Esophagus (tissue), 2 donors: Measurements from ENCODE around the gene FLNC. TPM values are rescaled to one million over a fixed set of nuclear protein-coding genes. Genes with fewer than 3 reads are reported as not detected.

Experiments used
- H3K27ac ChIP-seq, 2 donors: one replicate each; pipeline ENCODE4 v1.5.1; 2013; ENCODE audit warnings: low read depth in 2 of 2, mild to moderate bottlenecking in 2 of 2, inconsistent platforms in 1 of 2, low read length in 1 of 2, moderate library complexity in 1 of 2
- H3K27me3 ChIP-seq, 2 donors: one replicate each; pipeline ENCODE4 v1.6.1; 2013; ENCODE audit warnings: low read length in 2 of 2, control low read depth in 1 of 2, mild to moderate bottlenecking in 1 of 2; ENCODE audit not compliant: insufficient read depth in 2 of 2, control insufficient read depth in 1 of 2
- H3K36me3 ChIP-seq, 2 donors: one replicate each; pipeline ENCODE4 v1.6.1; 2013; ENCODE audit warnings: low read length in 1 of 2; ENCODE audit not compliant: control insufficient read depth in 2 of 2, insufficient read depth in 2 of 2
- H3K4me1 ChIP-seq, 2 donors: one replicate each; pipeline ENCODE4 v1.6.1; 2013; ENCODE audit warnings: low read length in 1 of 2; ENCODE audit not compliant: control insufficient read depth in 2 of 2, insufficient read depth in 2 of 2
- H3K4me3 ChIP-seq, 2 donors: one replicate each; pipeline ENCODE4 v1.5.1; 2013; ENCODE audit warnings: low read length in 2 of 2, mild to moderate bottlenecking in 2 of 2, low read depth in 1 of 2, moderate library complexity in 1 of 2
- H3K9me3 ChIP-seq, 2 donors: one replicate each; pipeline ENCODE4 v1.6.1; 2013; ENCODE audit warnings: mild to moderate bottlenecking in 2 of 2, low read depth in 1 of 2, low read length in 1 of 2, moderate library complexity in 1 of 2; ENCODE audit not compliant: control insufficient read depth in 2 of 2, insufficient read depth in 1 of 2
- WGBS, 2 donors: extraction: QIAGEN DNeasy Blood & Tissue Kit; methylation state at CpG; one replicate each; pipeline ENCODE4 v1.1.7; 2013; 5-methylcytosine and 5-hydroxymethylcytosine counted together
- polyA plus RNA-seq, 2 donors: library from polyadenylated mRNA; stranded (reverse); fragments of 200-250 nt; gene quantifications; one replicate each; pipeline ENCODE4 v1.2.3, GENCODE V29; 2013
- donor health status: healthy with polysubstance abuse.
- donor health status: Bipolar disorder and iron deficiency.

FLNC gene
- polyA plus RNA-seq, 2 donors = 3.1 to 7.7 TPM

DNA sequence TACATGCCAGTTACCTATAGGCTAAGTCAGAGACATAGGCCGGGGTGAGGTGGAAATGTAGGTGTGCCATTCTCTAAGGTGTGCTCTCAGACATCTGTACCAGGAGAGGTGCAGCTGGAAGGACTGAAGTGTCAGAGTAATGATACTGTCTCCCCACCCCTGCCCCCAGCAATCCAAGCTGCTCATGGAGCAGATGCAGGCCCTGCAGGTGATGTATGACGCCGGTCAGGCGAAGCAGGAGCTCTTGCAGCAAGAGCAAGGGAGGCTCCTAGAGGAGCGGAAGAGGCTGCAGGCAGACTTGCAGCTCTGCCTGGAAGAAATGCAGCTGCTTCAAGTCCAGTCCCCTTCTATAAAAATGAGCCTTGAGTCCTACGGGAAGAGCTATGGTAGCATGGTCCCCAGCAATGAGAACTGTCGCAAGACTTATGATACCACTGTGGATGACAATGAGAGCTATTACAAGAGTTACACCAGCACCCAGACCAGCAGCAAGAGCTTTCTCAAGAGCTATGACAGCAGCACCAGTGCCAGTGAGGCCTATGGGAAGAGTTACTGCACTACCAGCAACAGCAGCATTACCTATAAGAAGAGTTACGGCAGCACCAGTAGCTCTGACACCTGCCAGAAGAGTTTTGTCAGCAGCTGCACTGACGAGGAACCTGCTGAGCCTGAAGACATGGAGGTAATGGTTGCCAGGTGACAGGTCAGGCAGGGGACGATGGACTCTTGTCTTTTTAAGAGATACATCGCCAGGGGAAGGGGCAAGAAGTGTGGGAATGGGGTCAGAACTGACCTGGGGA, 18.4 kb upstream of the FLNC start:
- Histone ChIP-seq H3K36me3 (no peaks in the 10 kb centered on the region), H3K9me3 (no peaks in the 10 kb centered on the region), H3K4me1 (peaks cover 0 to 2% of the 10 kb centered on the region in 2 donors), H3K27ac (no peak overlapping the region), H3K4me3 (no peak overlapping the region), H3K27me3 (no peaks in the 10 kb centered on the region)
- WGBS, 2 donors = 90 to 93% methylated on average over 11 of the region's 11 CpGs

DNA sequence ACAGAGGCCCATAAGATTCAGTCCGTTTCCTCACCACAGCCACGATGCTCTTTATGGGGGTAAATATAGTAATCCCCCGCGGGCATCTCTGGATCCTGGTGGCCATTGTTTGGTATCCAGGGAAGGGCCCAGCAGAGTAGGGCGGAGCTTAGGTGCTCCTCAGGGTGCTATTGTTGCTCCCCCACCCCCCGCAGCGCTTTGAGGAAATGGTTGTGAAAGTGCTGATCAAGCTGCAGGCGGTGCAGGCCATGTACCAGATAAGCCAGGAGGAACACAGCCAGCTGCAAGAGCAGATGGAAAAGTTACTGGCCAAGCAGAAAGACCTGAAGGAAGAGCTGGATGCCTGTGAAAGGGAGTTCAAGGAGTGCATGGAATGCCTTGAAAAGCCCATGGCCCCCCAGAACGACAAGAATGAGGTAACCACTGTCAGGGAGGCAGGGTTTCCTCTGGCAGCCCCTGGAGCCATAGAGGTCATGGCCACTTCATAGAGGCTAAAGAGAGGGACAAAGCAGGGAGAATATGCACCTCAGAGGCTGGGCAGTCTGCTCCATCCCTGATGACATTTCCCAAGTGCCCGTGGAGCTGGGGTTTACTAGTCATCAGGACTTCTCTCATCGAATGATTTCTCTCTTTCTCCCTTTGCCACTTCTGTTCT, 17.6 kb upstream of the FLNC start:
- Histone ChIP-seq H3K27ac (no peak overlapping the region), H3K9me3 (no peaks in the 10 kb centered on the region), H3K4me3 (no peak overlapping the region), H3K4me1 (peaks cover 0 to 2% of the 10 kb centered on the region in 2 donors), H3K27me3 (no peaks in the 10 kb centered on the region), H3K36me3 (no peaks in the 10 kb centered on the region)
- 47 to 67% methylated on average over 11 of the region's 11 CpGs for WGBS, 2 donors

DNA sequence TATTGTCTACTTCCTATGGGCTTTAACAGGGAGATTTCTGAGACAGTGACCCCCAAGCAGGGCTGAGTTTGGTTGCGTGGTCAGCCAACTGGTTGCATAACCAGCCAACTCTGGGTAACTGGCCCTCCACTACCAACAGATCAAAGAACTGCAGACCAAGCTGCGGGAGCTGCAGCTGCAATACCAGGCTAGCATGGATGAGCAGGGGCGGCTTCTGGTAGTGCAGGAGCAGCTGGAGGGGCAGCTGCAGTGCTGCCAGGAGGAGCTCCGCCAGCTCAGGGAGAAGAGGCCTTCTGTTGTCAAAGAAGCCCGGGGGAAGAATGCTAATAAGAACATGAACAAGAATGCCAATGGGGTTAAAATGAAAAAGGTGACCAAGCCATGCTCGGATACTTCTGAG, 15.7 kb upstream of the FLNC start:
- Histone ChIP-seq H3K36me3 (no peaks in the 10 kb centered on the region), H3K4me1 (peaks cover 0 to 2% of the 10 kb centered on the region in 2 donors), H3K9me3 (no peaks in the 10 kb centered on the region), H3K4me3 (no peak overlapping the region), H3K27me3 (no peaks in the 10 kb centered on the region), H3K27ac (no peak overlapping the region)
- 86% methylated on average over 6 of the region's 6 CpGs for WGBS, 2 donors

- H3K9me3 ChIP-seq = no peaks in the 10 kb centered on the region
- 81 to 84% methylated on average over 7 of the region's 7 CpGs for WGBS, 2 donors
- peaks cover 0 to 2% of the 10 kb centered on the region in 2 donors for H3K4me1 ChIP-seq
- no peaks in the 10 kb centered on the region for H3K36me3 ChIP-seq
- H3K4me3 ChIP-seq = no peak overlapping the region
- no peak overlapping the region for H3K27ac ChIP-seq
- no peaks in the 10 kb centered on the region for H3K27me3 ChIP-seq
These were observed 14.8 kb upstream of the FLNC start for GRCh38 chr7:128815289-128815942.

DNA sequence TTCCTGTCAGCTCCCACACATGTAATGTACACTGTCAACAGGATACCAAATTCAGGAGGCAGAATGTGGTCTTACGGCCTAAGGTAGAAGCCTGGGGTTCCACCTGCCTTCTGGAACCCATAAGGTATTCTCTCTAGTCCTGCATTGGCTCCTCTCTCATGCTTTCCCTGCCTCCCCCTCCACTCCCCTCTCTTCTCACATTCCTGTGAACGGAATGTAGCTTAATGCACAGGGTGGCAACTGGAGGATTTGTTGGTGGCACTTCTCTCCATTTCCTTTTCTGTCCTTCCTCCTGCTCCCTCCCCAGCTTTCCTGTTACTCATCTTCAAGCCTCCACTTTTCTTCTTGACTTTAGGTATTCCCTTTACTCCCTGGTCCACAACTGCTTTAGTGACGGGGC, 11.5 kb upstream of the FLNC start:
- WGBS, 2 donors = 86% methylated on average over 3 of the region's 3 CpGs
- no peaks in the 10 kb centered on the region for H3K9me3 ChIP-seq
- H3K4me1 ChIP-seq = peaks cover 0 to 2% of the 10 kb centered on the region in 2 donors
- H3K36me3 ChIP-seq = no peaks in the 10 kb centered on the region
- no peak overlapping the region for H3K27ac ChIP-seq
- no peaks in the 10 kb centered on the region for H3K27me3 ChIP-seq
- no peak overlapping the region for H3K4me3 ChIP-seq

- Histone ChIP-seq H3K9me3 (no peaks in the 10 kb centered on the region), H3K27ac (no peak overlapping the region), H3K4me1 (no peaks in the 10 kb centered on the region), H3K27me3 (no peaks in the 10 kb centered on the region), H3K4me3 (no peak overlapping the region), H3K36me3 (no peaks in the 10 kb centered on the region)
- WGBS, 2 donors = 95 to 97% methylated on average over 4 of the region's 4 CpGs
These were observed 8.5 kb upstream of the FLNC start for GRCh38 chr7:128821724-128822123.

DNA sequence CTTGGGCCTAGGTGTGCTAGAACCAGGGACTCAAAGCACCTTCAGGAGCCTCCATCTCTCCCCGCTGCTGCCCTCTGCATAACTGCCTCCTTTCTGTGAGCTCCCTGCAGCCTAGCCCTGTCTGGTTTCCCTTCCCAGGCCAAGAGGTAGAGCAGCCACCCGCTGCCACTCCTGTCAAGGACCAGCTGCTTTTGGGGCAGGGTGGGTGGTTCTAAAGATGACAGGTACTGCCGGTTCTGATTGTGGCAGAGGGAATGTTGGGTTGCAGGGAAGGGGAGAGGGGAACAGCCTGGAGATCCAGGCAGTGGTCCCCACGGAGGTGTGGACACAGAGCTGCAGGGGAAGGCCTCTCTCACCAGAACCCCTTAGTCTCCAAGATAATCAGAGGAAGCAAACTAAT, 3.7 kb upstream of the FLNC start:
- 85 to 92% methylated on average over 4 of the region's 4 CpGs for WGBS, 2 donors
- no peak overlapping the region for H3K4me3 ChIP-seq
- peaks cover 5 to 18% of the 10 kb centered on the region in 2 donors for H3K4me1 ChIP-seq
- peaks cover 0 to 4% of the 10 kb centered on the region in 2 donors for H3K27me3 ChIP-seq
- no peaks in the 10 kb centered on the region for H3K9me3 ChIP-seq
- H3K36me3 ChIP-seq = no peaks in the 10 kb centered on the region
- H3K27ac ChIP-seq = no peak overlapping the region

- Histone ChIP-seq H3K27me3 (peaks cover 0 to 4% of the 10 kb centered on the region in 2 donors), H3K4me3 (no peak overlapping the region), H3K4me1 (peaks cover 5 to 18% of the 10 kb centered on the region in 2 donors), H3K9me3 (no peaks in the 10 kb centered on the region), H3K36me3 (no peaks in the 10 kb centered on the region), H3K27ac (no peak overlapping the region)
- 76 to 88% methylated on average over 1 of the region's 1 CpG for WGBS, 2 donors
These were observed 3.3 kb upstream of the FLNC start for GRCh38 chr7:128826916-128827247.

- H3K27me3 ChIP-seq = peaks cover 0 to 4% of the 10 kb centered on the region in 2 donors
- WGBS, 2 donors = 78 to 83% methylated on average over 17 of the region's 17 CpGs
- H3K36me3 ChIP-seq = no peaks in the 10 kb centered on the region
- H3K9me3 ChIP-seq = no peaks in the 10 kb centered on the region
- H3K4me3 ChIP-seq = no peak overlapping the region
- H3K27ac ChIP-seq = peak overlapping the region; percentile 8 to 16
- peaks cover 5 to 18% of the 10 kb centered on the region in 2 donors for H3K4me1 ChIP-seq
These were observed 2.8 kb upstream of the FLNC start for GRCh38 chr7:128827248-128827958.
